ENCODE measurements around the gene WFDC8. TPM values are rescaled to one million over a fixed set of nuclear protein-coding genes. Genes with fewer than 3 reads are reported as not detected.
A peak's percentile ranks its signal among the peaks of the same experiment; 100 is the strongest.

WFDC8 gene
- total RNA-seq (2022) (not detected in 2 replicates), Bru-seq, nascent RNA (not detected), BruChase-seq, experiment 1, labeled RNA remaining after a 2-hour chase (not detected), BruChase-seq, experiment 2, labeled RNA remaining after a 6-hour chase (not detected)
- long read RNA-seq: 0 reads

- ChIA-PET CTCF (interaction anchor here (0.6 to 0.7 kb wide), 2 partner anchors 192 to 969 kb away, joined by 3 read pairs; no protein-coding TSS in a partner anchor), POLR2A (interaction anchor here (0.6 kb wide), 1 partner anchor 173 kb away, joined by 3 read pairs; no protein-coding TSS in a partner anchor)
- H3K27me3 ChIP-seq (replicated peaks; ENCODE audit: control insufficient read depth, insufficient read depth, low read length): no peaks in the 10 kb centered on the region
- no peak within 1 kb of the TSS for H3K4me3 ChIP-seq (ENCODE audit: low read depth, low read length)
- Mint-ChIP-seq H3K9me3 (ENCODE audit: unreplicated experiment) (no peaks in the 10 kb centered on the region), H3K36me3 (ENCODE audit: insufficient read depth, unreplicated experiment) (peaks cover 6% of the 10 kb centered on the region), H3K27me3 (ENCODE audit: insufficient read depth, unreplicated experiment) (no peaks in the 10 kb centered on the region), H3K4me3 (ENCODE audit: unreplicated experiment) (no peak within 1 kb of the TSS), H3K4me1 (ENCODE audit: low read depth, unreplicated experiment) (peaks cover 29% of the 10 kb centered on the region), H3K27ac (ENCODE audit: unreplicated experiment) (no peak within 1 kb of the TSS)
- TF ChIP-seq CTCF (IDR thresholded peaks at IDR 0.05; ENCODE audit: insufficient read depth in 1 of 2, low read depth in 1 of 2, low read length in 1 of 2, severe bottlenecking in 1 of 2, unreplicated experiment in 1 of 2): no peak
- intact Hi-C loops (cut with micrococcal nuclease; ENCODE audit: unreplicated experiment): no loop called here
- no peak for DNase-seq
- H3K4me1 ChIP-seq: peaks cover 27% of the 10 kb centered on the region
- BruUV-seq (replicated peaks): no TSS peak
- no peaks in the 10 kb centered on the region for H3K36me3 ChIP-seq (ENCODE audit: control insufficient read depth, insufficient read depth, low read length)
- H3K9me3 ChIP-seq: no peaks in the 10 kb centered on the region
These were observed at the start of gene WFDC8 for GRCh38 chr20:45579184-45579583. WFDC8 (minus strand) TSS chr20:45579284; CDS start chr20:45579247, 37 bp downstream.

GRCh38 chr20:45626540-45626939, 47.5 kb upstream of the WFDC8 start:
- Mint-ChIP-seq H3K27ac (ENCODE audit: unreplicated experiment) (no peak overlapping the region), H3K27me3 (ENCODE audit: insufficient read depth, unreplicated experiment) (peaks cover 2% of the 10 kb centered on the region), H3K36me3 (ENCODE audit: insufficient read depth, unreplicated experiment) (no peaks in the 10 kb centered on the region), H3K4me3 (ENCODE audit: unreplicated experiment) (no peak overlapping the region), H3K9me3 (ENCODE audit: unreplicated experiment) (peaks cover 1% of the 10 kb centered on the region), H3K4me1 (ENCODE audit: low read depth, unreplicated experiment) (peaks cover 12% of the 10 kb centered on the region)
- no TSS peak for BruUV-seq (replicated peaks)
- Histone ChIP-seq H3K27me3 (replicated peaks; ENCODE audit: control insufficient read depth, insufficient read depth, low read length) (no peaks in the 10 kb centered on the region), H3K36me3 (ENCODE audit: control insufficient read depth, insufficient read depth, low read length) (no peaks in the 10 kb centered on the region), H3K9me3 (no peaks in the 10 kb centered on the region), H3K4me3 (ENCODE audit: low read depth, low read length) (no peak overlapping the region), H3K4me1 (peaks cover 11% of the 10 kb centered on the region)
- no peak for TF ChIP-seq CTCF (IDR thresholded peaks at IDR 0.05; ENCODE audit: insufficient read depth in 1 of 2, low read depth in 1 of 2, low read length in 1 of 2, severe bottlenecking in 1 of 2, unreplicated experiment in 1 of 2)
- POLR2A ChIA-PET: no interaction called here
- CTCF ChIA-PET: no interaction called here
- intact Hi-C loops (cut with micrococcal nuclease; ENCODE audit: unreplicated experiment): loop anchor here (10.0 kb wide), 3 partner anchors 48 to 312 kb away; partner anchors contain the start of gene WFDC11
- DNase-seq: no peak

GRCh38 chr20:45621593-45621992, 42.5 kb upstream of the WFDC8 start:
- H3K27me3 ChIP-seq (replicated peaks; ENCODE audit: control insufficient read depth, insufficient read depth, low read length): no peaks in the 10 kb centered on the region
- peaks cover 18% of the 10 kb centered on the region for H3K4me1 ChIP-seq
- no peak overlapping the region for H3K4me3 ChIP-seq (ENCODE audit: low read depth, low read length)
- peaks cover 19% of the 10 kb centered on the region for H3K4me1 Mint-ChIP-seq (ENCODE audit: low read depth, unreplicated experiment)
- ChIA-PET CTCF (interaction anchor here (0.5 to 1.2 kb wide), 7 partner anchors 8 to 185 kb away, joined by 3 to 10 read pairs (median 3); partner anchors contain the start of gene WFDC10A), POLR2A (no interaction called here)
- H3K36me3 ChIP-seq (ENCODE audit: control insufficient read depth, insufficient read depth, low read length): no peaks in the 10 kb centered on the region
- DNase-seq: peak; percentile 79 to 81
- H3K9me3 Mint-ChIP-seq (ENCODE audit: unreplicated experiment): peaks cover 10% of the 10 kb centered on the region
- no peaks in the 10 kb centered on the region for H3K9me3 ChIP-seq
- BruUV-seq (replicated peaks): no TSS peak
- H3K36me3 Mint-ChIP-seq (ENCODE audit: insufficient read depth, unreplicated experiment): no peaks in the 10 kb centered on the region
- H3K27ac Mint-ChIP-seq (ENCODE audit: unreplicated experiment): no peak overlapping the region
- no peak for TF ChIP-seq CTCF (IDR thresholded peaks at IDR 0.05; ENCODE audit: insufficient read depth in 1 of 2, low read depth in 1 of 2, low read length in 1 of 2, severe bottlenecking in 1 of 2, unreplicated experiment in 1 of 2)
- H3K27me3 Mint-ChIP-seq (ENCODE audit: insufficient read depth, unreplicated experiment): no peaks in the 10 kb centered on the region
- peak overlapping the region; percentile 2 for H3K4me3 Mint-ChIP-seq (ENCODE audit: unreplicated experiment)
- intact Hi-C loops (cut with micrococcal nuclease; ENCODE audit: unreplicated experiment): loop anchor here (2.0 to 10.0 kb wide), 5 partner anchors 27 to 307 kb away; partner anchors contain the start of gene WFDC11
